GM21786 (cell line): ENCODE results near the gene KLF18.
"Not testable (repeated sequence)": the region's sequence is repeated elsewhere in the genome, so short reads cannot be mapped to it uniquely, and the experiment has no call there.

Experiments used
- ATAC-seq: cut with Tn5 transposase; IDR thresholded peaks from one replicate; pipeline ENCODE4 v1.9.1; 2021; ENCODE audit not compliant: unreplicated experiment

The KLF18 gene

GRCh38 chr1:44120398-44120949 lies 21.0 kb downstream of the KLF18 start:
- ATAC-seq, result no peak

GRCh38 chr1:44119525-44119924 lies 21.9 kb downstream of the KLF18 start:
- no peak for ATAC-seq

- no peak for ATAC-seq
Observed at GRCh38 chr1:44118682-44119081, 22.7 kb downstream of the KLF18 start, which contains the start of gene KLF17. KLF17 (plus strand) TSS chr1:44118821; CDS start chr1:44118908, 87 bp downstream.

- not testable (repeated sequence) for ATAC-seq
Observed at GRCh38 chr1:44117272-44117671, 24.2 kb downstream of the KLF18 start.

GRCh38 chr1:44114098-44114497 lies 27.3 kb downstream of the KLF18 start:
- no peak for ATAC-seq

- ATAC-seq, result no peak
Observed at GRCh38 chr1:44113095-44113609, 28.3 kb downstream of the KLF18 start.

- ATAC-seq, result no peak
Observed at GRCh38 chr1:44112486-44112885, 28.9 kb downstream of the KLF18 start.

- ATAC-seq, result no peak
Observed at GRCh38 chr1:44111861-44112260, 29.6 kb downstream of the KLF18 start.

- no peak for ATAC-seq
Observed at GRCh38 chr1:44110916-44111315, 30.5 kb downstream of the KLF18 start.

- ATAC-seq, result no peak
Observed at GRCh38 chr1:44108971-44109370, 32.5 kb downstream of the KLF18 start.

GRCh38 chr1:44108241-44108640 lies 33.2 kb downstream of the KLF18 start:
- no peak for ATAC-seq

- ATAC-seq, result no peak
Observed at GRCh38 chr1:44105810-44106209, 35.6 kb downstream of the KLF18 start.

GRCh38 chr1:44103270-44104131 lies 37.9 kb downstream of the KLF18 start:
- no peak for ATAC-seq

GRCh38 chr1:44101328-44101727 lies 40.1 kb downstream of the KLF18 start:
- ATAC-seq, result no peak

GRCh38 chr1:44100183-44100868 lies 41.1 kb downstream of the KLF18 start:
- ATAC-seq, result no peak

- no peak for ATAC-seq
Observed at GRCh38 chr1:44094047-44094446, 47.4 kb downstream of the KLF18 start.

GRCh38 chr1:44090429-44091252 lies 50.8 kb downstream of the KLF18 start:
- ATAC-seq, result no peak

- no peak for ATAC-seq
Observed at GRCh38 chr1:44089371-44090048, 51.9 kb downstream of the KLF18 start.
